ENCODE measurements around the gene CDHR5.

The CDHR5 gene

DNA sequence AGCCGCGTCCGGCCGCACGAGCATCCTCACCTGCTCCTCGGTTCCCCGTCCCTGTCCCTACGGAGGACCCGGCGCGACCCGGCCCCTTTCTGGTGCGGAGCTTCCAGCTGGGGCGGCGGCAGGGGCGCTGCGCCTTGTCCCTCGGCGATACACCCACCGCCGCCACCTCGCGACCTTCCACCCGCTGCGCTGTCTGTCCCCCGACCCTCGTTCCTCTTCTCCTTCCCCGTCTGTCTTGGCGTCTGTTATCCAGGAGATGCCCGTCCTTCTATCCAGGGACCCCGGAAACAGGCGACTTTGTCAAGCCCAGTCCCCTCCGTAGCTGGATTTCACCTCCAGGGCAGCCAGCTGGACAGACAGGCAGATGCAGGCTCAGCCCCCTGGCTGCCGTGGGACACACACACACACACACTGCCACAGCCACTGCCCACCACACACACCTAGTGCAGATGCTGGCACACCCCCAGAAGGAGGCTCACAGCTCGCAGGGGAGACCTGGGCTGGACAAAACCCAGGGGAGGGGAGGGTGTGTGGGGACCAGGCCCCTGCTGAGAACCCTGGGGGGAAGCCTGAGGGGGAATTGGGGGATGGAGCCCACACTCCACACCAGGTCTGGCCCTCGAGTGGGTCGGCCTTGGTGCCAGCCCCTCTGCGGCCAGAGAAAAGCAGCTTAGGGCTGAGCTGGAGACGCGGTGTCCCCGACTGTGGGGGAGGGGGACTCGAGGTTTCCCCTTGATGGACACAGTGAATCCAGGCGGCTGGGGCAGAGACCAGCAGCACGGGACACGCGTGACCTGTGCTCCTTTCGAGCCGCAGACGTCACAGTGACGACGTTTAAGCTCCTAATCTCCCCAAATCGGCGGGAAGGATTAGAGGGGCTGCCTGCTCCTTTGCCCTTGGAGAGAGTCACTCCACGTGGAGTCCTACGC is 13.1 kb upstream of the CDHR5 start:
- Histone ChIP-seq H3F3A (ENCODE audit: insufficient read depth) (no peaks in the 10 kb centered on the region), H3K9me2 (replicated peaks; ENCODE audit: insufficient read depth, low read length) (no peaks in the 10 kb centered on the region), H4K20me1 (ENCODE audit: low read depth, low read length) (no peaks in the 10 kb centered on the region), H3K27me3 (ENCODE audit: low read length) (no peaks in the 10 kb centered on the region), H3K4me2 (ENCODE audit: low read depth, low read length, poor library complexity, severe bottlenecking) (no peak overlapping the region), H3K9me3 (ENCODE audit: insufficient read depth, low read length) (no peaks in the 10 kb centered on the region), H3K36me3 (ENCODE audit: low read length) (no peaks in the 10 kb centered on the region), H3K9ac (ENCODE audit: low read length) (no peak overlapping the region), H3K27ac (ENCODE audit: low read depth, low read length) (no peak overlapping the region), H3K79me2 (ENCODE audit: insufficient read depth, low read length) (no peaks in the 10 kb centered on the region), H2AFZ (ENCODE audit: low read depth, low read length, severe bottlenecking) (no peak overlapping the region), H3K4me3 (ENCODE audit: insufficient read depth, low read length, poor library complexity, severe bottlenecking) (no peak overlapping the region)
- no peak for TF ChIP-seq EZH2phosphoT487 (conservative IDR thresholded peaks at IDR 0.05; ENCODE audit: low read length)
- TF ChIP-seq, protein P1, sequence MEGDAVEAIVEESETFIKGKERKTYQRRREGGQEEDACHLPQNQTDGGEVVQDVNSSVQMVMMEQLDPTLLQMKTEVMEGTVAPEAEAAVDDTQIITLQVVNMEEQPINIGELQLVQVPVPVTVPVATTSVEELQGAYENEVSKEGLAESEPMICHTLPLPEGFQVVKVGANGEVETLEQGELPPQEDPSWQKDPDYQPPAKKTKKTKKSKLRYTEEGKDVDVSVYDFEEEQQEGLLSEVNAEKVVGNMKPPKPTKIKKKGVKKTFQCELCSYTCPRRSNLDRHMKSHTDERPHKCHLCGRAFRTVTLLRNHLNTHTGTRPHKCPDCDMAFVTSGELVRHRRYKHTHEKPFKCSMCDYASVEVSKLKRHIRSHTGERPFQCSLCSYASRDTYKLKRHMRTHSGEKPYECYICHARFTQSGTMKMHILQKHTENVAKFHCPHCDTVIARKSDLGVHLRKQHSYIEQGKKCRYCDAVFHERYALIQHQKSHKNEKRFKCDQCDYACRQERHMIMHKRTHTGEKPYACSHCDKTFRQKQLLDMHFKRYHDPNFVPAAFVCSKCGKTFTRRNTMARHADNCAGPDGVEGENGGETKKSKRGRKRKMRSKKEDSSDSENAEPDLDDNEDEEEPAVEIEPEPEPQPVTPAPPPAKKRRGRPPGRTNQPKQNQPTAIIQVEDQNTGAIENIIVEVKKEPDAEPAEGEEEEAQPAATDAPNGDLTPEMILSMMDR (IDR thresholded peaks at IDR 0.05; ENCODE audit: insufficient read depth, low read length, poor library complexity, severe bottlenecking) = no peak

DNA sequence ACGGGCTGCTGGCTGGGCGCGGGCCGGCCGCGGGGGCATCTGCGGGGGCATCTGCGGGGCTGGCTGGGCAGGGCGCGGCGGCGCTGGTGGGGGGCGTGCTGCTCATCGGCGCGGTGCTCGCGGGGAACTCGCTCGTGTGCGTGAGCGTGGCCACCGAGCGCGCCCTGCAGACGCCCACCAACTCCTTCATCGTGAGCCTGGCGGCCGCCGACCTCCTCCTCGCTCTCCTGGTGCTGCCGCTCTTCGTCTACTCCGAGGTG is 12.5 kb upstream of the CDHR5 start:
- H3K4me3 ChIP-seq (ENCODE audit: insufficient read depth, low read length, poor library complexity, severe bottlenecking) = no peak overlapping the region

DNA sequence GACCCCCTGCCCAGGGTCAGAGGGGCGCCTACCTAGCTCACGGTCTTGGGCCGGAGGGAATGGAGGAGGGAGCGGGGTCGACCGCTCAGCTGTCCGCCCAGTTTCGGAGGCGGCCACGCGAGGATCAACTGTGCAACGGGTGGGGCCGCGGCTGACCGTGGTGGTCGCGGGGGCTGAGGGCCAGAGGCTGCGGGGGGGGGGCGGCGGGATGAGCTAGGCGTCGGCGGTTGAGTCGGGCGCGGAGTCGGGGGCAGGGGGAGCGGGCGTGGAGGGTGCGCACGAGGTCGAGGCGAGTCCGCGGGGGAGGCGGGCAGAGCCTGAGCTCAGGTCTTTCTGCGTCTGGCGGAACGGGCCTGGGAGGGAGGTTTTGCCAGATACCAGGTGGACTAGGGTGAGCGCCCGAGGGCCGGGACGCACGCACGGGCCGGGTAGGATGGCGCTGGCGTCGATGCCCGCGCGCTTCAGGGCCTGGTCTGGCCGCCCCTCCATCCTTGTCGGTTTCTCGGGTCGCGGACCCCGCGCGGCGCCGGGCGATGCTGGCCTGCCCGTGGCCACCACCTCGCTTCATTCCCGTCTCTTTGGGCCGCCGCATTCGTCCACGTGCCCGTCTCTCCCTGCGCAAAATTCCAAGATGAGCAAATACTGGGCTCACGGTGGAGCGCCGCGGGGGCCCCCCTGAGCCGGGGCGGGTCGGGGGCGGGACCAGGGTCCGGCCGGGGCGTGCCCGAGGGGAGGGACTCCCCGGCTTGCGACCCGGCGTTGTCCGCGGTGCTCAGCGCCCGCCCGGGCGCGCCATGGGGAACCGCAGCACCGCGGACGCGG is 12.0 kb upstream of the CDHR5 start, which contains the start of gene DRD4:
TSS of gene DRD4 (plus strand) at position 759 of the 822 bp plus-strand sequence. CDS start at position 795, 36 bp downstream.
- H3K4me2 ChIP-seq (ENCODE audit: low read depth, low read length, poor library complexity, severe bottlenecking) = no peak within 1 kb of the TSS
- H3K9ac ChIP-seq (ENCODE audit: low read length) = no peak within 1 kb of the TSS
- H3K79me2 ChIP-seq (ENCODE audit: insufficient read depth, low read length) = no peaks in the 10 kb centered on the region
- TF ChIP-seq EZH2phosphoT487 (conservative IDR thresholded peaks at IDR 0.05; ENCODE audit: low read length) = no peak
- TF ChIP-seq, protein P1 (IDR thresholded peaks at IDR 0.05; ENCODE audit: insufficient read depth, low read length, poor library complexity, severe bottlenecking) = no peak
- no peak within 1 kb of the TSS for H3K27ac ChIP-seq (ENCODE audit: low read depth, low read length)
- no peaks in the 10 kb centered on the region for H3F3A ChIP-seq (ENCODE audit: insufficient read depth)
- no peak within 1 kb of the TSS for H3K4me3 ChIP-seq (ENCODE audit: insufficient read depth, low read length, poor library complexity, severe bottlenecking)
- no peaks in the 10 kb centered on the region for H3K27me3 ChIP-seq (ENCODE audit: low read length)
- no peaks in the 10 kb centered on the region for H3K9me2 ChIP-seq (replicated peaks; ENCODE audit: insufficient read depth, low read length)
- H4K20me1 ChIP-seq (ENCODE audit: low read depth, low read length) = no peaks in the 10 kb centered on the region
- H2AFZ ChIP-seq (ENCODE audit: low read depth, low read length, severe bottlenecking) = no peak within 1 kb of the TSS
- H3K36me3 ChIP-seq (ENCODE audit: low read length) = no peaks in the 10 kb centered on the region
- no peaks in the 10 kb centered on the region for H3K9me3 ChIP-seq (ENCODE audit: insufficient read depth, low read length)

More for the DNA sequence above, 12.5 kb upstream of the CDHR5 start:
- H3K9ac ChIP-seq (ENCODE audit: low read length) = no peak overlapping the region
- H3K36me3 ChIP-seq (ENCODE audit: low read length) = no peaks in the 10 kb centered on the region
- H3K79me2 ChIP-seq (ENCODE audit: insufficient read depth, low read length) = no peaks in the 10 kb centered on the region
- H2AFZ ChIP-seq (ENCODE audit: low read depth, low read length, severe bottlenecking) = no peak overlapping the region
- H3K9me2 ChIP-seq (replicated peaks; ENCODE audit: insufficient read depth, low read length) = no peaks in the 10 kb centered on the region
- no peaks in the 10 kb centered on the region for H4K20me1 ChIP-seq (ENCODE audit: low read depth, low read length)
- H3K27ac ChIP-seq (ENCODE audit: low read depth, low read length) = no peak overlapping the region
- H3K9me3 ChIP-seq (ENCODE audit: insufficient read depth, low read length) = no peaks in the 10 kb centered on the region
- H3F3A ChIP-seq (ENCODE audit: insufficient read depth) = no peaks in the 10 kb centered on the region
- no peaks in the 10 kb centered on the region for H3K27me3 ChIP-seq (ENCODE audit: low read length)
- H3K4me2 ChIP-seq (ENCODE audit: low read depth, low read length, poor library complexity, severe bottlenecking) = no peak overlapping the region
- TF ChIP-seq EZH2phosphoT487 (conservative IDR thresholded peaks at IDR 0.05; ENCODE audit: low read length) = no peak
- TF ChIP-seq, protein P1 (IDR thresholded peaks at IDR 0.05; ENCODE audit: insufficient read depth, low read length, poor library complexity, severe bottlenecking) = no peak

Measured in SU-DHL-6 (cell line).